Stimulated activated CD4-positive, alpha-beta T cell treated with anti-CD3 and anti-CD28 coated beads, Interleukin-4, amount 100 ng/mL, for 1 hour (primary cell): ENCODE results near the gene CAND2.

Source experiments
- DNase-seq: peaks from one replicate; pipeline ENCODE4 v3.0.0-alpha.2; 2020

CAND2 gene

GRCh38 chr3:12796171-12797123, at the start of gene CAND2:
TSS of gene CAND2 (plus strand) at chr3:12796680. CDS start at chr3:12796721, 41 bp downstream.
- peak; percentile 53 for DNase-seq

DNA sequence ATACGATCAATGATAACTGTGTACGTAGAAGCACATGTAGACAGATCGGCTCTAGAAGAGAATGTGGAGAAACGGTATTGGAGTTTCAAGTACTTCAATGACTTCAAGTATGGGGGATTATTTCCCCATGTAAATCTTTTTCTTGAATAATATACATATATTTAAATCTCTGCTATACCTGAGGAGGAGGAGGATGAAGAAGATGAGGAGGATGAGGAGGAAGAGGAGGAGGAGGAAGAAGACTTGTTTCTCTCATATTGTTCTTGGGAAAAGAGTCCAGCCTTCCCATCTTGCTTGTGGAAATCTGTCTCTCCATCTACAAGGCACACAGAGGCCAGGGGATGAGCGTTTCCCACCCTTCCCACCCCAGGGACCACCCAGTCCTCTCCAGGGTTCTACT, 48.0 kb upstream of the CAND2 start:
- DNase-seq, result no peak

GRCh38 chr3:12750223-12750622, 46.3 kb upstream of the CAND2 start:
- DNase-seq, result no peak

GRCh38 chr3:12750658-12751071, 45.8 kb upstream of the CAND2 start:
- DNase-seq, result peak; percentile 7

DNA sequence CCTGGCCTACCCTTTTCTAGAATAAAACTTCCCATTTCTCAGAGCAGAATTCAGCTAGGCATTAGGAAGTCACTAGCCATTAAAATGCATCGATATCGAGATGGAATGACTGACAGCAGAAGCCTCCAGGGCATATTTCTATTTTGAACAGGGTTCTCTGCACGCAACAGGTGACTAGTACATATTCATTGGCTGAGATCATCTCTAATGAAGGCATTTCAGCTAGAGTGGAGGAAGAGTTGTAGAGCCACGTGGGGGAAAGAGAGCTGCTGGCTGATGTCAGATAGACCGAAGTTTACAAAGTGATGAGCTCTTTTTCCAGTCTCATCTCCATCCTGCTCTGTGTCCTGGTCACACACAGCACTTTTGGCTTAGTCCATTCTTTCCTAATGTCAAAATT, 44.9 kb upstream of the CAND2 start:
- DNase-seq, result no peak

- no peak for DNase-seq
These were observed 44.4 kb upstream of the CAND2 start for GRCh38 chr3:12752102-12752501.

DNA sequence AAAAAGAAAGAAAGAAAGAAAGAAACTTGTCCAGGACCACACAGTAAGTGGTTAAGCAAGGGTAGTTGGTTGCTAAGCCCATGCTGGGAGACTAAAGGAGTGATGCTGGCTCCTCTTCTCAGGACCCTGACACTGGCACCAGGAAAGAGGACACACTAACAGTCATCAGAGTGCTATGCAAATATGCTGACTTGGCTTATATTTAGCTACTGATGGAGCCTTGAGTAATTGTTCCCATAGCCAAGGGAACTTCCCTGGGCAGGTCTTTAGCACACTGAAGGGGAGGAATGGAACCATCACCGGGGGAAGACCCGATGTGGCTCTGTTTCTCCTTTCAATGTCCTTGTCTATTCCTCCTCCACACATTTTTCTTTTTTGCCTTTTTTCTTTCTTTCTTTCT, 43.7 kb upstream of the CAND2 start:
- DNase-seq, result no peak

DNA sequence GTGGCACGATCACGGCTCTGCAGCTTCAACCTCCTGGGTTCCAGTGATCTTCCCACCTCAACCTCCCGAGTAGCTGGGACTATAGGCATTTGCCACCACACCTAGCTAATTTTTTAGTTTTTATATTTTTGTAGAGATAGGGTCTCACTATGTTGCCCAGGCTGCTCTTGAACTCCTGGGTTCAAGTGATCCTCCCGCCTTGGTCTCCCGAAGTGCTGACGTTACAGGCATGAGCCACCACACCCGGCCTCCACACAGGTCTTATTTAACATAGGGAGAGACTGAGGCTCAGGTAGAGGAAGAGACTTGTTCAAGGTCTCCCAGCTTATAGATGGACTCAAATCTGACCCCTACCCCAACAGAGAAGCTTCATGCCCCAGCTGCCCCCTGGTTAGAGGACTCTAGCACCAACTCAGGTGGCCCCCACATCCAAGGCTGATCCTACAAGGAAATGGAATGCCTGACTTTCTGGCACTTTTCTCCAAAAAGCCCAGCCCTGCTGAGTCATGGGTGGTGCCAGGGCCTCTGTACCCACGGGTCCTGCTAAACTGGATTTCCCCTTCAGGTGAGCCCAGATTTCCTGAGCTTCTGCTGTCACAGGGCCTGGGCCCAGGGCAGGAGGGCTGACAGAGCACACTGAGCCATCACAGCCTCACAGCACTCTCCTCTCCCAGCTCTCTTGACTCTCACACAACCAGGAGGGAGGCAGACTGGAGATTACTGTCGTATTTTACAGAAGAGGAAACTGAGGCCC, 43.0 kb upstream of the CAND2 start:
- DNase-seq, result no peak

DNA sequence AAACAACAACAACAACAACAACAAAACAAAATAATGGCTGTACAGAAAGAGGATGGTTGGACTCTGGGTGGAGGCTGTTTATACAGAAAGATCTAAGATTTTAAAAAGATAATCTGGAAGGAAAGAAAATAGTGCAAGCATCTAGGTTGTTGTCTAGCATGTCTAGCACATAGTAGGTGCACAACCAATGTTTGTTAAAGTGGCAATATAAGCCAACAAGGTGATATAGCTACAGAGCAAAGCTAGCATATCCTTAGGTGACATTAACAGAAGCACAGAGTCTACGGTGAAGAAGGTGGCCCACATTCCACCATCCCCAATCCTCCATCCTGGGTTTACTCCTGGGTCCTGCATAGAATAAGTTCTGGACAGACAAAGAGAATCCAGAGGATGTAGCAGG, 42.2 kb upstream of the CAND2 start:
- DNase-seq, result no peak

DNA sequence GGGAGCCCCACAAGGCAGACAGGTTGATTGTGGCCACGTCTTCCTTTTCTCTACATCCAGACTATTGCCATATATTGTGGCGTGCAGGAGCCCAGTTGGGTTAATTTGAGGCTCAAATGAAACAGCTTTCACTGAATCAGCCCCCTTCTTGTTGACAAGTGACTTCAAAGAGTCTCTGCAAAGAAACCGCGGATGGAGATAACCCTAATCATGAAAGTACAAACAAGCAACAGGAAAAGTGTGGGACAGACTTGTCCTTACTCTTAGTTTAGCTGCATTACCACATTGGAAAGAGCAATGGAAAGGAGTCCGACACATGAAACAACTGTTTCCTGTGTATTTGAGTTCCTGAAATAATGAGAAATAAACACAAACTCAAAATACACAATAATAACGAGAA, 40.7 kb upstream of the CAND2 start:
- DNase-seq, result no peak

- no peak for DNase-seq
These were observed 40.3 kb upstream of the CAND2 start for GRCh38 chr3:12756175-12756574.

DNA sequence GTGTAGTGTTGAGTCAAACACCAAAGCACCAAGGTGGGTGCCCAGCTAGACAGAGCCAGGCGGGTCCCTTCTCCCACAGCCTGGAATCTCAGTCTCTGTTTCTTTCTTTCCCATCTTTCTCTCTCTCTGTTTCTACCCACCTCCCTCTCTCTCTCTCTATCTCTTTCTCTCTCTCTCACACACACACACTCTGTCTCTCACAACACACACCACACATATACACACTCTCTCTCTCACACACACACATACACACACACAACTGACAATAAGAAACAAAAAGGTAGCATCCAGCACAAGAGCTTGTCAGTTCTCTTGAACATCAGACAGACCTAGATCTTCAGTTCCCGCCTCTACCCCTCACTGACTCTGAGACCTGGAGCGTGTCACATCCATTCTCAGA, 39.8 kb upstream of the CAND2 start:
- no peak for DNase-seq

DNA sequence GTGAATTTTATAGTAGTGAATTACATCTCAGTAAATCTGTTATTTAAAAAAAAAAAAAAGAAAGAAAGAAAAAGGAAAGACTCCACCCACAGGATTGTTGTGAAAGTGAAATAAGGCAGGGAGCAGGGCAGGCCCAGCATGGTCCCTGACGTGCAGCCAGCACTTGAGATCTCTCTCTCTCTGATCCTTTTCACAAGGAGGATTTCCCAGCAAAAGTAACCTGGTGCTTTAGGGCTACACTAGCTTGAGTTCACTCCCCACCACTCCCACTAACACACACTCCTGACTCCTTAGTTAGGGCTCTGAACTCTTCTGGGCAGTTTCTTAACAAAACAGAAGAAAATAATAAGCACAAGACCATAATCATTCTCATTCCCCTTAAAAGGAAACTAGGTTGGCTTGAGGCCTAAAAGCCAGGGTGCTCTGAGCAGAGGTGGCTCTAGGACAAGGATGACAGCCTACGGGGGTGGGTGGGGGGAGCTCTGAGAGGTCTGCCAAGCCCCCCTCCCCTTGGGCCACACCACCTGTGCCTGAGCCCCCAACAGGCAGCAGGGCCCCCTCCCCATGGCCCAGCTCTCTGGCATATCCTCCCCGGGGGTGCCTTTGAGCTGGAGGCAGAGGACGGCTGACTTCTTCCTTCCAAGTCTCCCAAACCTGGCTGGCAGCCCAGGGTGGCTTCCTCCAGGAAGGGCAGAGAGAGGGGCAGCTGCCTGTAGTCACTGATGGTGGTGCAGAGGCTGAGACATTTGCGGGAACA, 38.3 kb upstream of the CAND2 start:
- no peak for DNase-seq

GRCh38 chr3:12759097-12759679, 37.3 kb upstream of the CAND2 start, which contains the start of gene TMEM40:
TSS of gene TMEM40 (minus strand) at chr3:12759259. CDS start at chr3:12749832, 9,427 bp downstream.
- no peak for DNase-seq

DNA sequence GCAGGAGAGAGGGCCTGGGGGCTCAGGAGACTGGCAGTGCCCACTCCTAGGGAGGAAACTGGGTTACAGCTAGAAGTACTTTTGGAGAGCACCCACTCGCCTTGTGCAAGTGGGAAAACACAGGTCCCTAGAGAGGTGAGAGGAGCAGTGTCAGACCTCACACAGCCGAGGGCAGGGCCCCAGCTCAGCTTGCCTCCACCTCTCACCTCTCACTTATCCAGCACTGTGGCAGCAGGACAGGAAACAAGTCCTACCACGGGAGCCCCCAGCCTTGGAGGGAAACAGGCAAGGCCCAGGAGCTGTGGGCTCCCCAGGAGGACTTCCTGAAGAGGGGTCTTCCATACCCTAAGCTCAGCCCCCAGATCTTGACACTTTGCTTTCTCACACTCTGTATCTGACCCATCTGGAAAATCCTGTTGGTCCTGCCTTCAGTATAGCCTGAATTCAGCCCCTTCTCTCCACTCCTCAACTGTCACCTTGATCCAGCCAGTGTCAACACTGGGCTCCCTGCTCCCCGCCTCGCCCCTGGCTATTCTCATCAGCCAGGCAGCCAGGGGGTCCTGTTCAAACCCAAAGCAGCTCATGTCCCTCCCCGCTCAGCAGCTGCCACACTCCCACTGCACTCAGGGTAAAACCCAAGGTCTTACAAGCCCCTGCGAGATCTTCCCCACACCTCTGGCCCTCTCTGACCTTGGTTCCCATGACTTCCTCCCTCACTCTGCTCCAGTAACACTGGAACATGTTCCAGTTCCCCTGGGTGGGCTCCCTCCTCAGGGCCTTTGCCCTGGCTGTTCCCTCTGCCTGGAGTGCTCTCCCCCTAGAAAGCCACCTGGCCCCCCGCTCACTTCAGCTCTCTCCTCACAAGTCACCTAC, 36.6 kb upstream of the CAND2 start:
- no peak for DNase-seq

DNA sequence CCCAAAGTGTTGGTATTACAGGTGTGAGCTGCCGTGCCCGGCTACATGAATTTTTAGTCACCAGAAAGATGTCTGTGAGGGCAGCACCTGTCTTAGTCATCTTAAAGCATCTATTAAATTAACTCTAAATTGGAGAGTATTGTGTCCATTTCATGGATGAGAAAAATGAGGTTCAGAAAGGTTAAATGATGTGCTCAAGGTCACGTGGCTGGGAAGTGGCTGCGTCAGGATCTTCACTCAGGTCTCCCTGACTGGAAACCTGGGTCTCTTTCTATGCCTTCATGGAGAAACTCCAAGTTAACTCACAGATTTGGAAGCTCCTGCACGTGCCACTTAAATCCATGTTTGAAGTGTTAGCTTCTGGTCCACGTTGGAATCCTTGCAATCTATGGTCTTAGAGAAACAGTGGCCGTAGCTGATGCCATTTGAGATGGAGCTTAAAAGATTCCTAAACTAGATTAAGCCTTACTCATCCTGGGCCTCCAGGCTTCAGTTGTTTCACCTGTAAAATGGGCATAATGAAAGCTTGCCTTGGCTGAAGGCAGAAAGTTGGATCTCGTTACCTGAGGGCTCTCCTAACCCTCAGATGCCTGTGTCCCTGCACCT, 32.2 kb upstream of the CAND2 start:
- no peak for DNase-seq

DNA sequence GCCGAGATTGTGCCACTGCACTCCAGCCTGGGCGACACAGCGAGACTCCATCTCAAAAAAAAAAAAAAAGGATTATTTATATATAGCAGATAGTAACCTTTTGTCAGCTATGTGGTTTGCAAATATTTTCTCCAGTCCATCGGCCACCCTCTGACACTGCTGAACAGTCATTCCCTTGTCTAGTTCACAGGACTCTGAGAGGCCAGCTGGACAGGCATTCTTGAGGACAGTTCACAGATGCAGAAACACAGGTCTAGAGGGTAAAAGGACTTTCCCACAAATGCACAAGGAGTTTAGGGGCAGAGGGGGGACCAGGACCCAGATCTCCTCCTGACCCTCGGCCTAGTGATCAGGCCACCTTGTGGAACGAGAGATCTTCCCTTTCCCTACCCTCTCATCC, 29.9 kb upstream of the CAND2 start:
- DNase-seq, result no peak

DNA sequence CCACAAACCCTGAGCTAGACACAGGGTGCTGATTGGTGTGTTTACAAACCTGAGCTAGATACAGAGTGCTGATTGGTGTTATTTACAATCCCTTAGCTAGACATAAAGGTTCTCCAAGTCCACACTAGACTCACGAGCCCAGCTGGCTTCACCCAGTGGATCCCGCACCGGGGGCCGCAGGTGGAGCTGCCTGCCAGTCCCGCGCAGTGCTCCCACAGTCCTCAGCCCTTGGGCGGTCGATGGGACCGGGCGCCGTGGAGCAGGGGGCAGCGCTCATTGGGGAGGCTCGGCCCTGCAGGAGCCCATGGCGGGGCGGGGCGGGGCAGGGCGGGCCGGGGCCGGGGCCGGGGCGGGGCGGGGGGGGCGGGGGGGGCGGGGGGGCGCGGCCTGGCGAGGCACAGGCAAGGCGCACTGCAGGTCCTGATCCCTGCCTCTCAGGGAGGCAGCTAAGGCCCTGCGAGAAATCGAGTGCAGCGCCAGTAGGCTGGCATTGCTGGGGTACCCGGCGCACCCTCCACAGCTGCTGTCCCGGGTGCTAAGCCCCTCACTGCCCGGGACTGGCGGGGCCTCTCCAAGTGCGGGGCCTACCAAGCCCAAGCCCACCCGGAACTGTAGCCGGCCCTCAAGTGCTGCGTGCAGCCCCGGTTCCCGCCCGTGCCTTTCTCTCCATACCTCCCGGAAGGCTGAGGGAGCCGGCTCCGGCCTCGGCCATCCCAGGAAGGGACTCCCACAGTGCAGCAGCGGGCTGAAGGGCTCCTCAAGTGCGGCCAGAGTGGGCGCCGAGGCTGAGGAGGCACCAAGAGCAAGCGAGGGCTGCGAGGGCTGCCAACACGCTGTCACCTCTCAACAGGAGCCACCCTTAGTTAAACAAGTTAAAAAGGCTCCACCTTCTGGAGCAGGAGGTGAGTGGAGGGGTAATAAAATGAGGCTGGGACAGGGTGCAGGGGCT, 27.6 kb upstream of the CAND2 start:
- no peak for DNase-seq

DNA sequence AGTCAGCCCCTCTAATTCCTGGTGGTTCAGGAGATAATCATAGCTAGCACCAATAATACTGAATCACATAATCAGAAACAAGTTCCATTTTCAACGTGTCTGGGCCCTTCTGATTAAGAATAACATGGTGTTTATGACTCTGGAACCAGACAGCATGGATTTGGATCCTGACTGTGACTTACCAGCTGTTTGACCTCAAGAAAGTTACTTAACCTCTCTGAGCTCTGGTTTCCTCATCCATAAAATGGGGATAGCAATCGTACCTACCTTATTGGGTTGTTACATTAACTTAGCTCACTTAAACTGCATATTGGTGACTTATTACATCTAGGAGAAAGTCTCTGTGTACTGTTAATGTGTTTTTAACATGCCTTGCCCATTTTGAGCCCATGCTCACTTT, 26.7 kb upstream of the CAND2 start:
- no peak for DNase-seq

DNA sequence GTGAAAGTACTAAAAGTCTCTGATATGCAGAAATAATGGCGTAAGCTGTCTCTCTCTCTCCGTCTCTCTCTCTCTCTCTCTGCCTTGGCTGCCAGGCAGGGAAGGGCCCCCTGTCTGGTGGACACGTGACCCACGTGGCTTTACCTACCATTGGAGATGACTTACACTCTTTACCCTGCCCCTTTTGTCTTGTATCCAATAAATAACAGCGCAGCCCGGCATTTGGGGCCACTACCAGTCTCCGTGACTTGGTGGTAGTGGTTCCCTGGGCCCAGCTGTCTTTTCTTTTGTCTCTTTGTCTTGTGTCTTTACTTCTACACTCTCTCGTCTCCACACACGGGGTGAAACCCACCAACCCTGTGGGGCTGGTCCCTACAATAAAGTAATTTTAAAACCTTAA, 25.2 kb upstream of the CAND2 start:
- no peak for DNase-seq
